Neural progenitor cell (in vitro differentiated cells): ENCODE results near the gene MAGEA8.
"Not testable (repeated sequence)": the region's sequence is repeated elsewhere in the genome, so short reads cannot be mapped to it uniquely, and the experiment has no call there.

Source experiments
- CTCF ChIP-seq: fragments of 200-600 bp; sonication (generic); IDR thresholded peaks from 2 replicates; pipeline ENCODE4 v1.5.1; 2017; ENCODE audit warnings: antibody characterized with exemption, mild to moderate bottlenecking
- EZH2 ChIP-seq: fragments of 200-600 bp; sonication (generic); IDR thresholded peaks from 2 replicates; pipeline ENCODE4 v1.6.1; 2017; ENCODE audit warnings: antibody characterized with exemption, mild to moderate bottlenecking, moderate library complexity

GRCh38 chrX:149932150-149932549 is 51.2 kb downstream of the MAGEA8 start:
- TF ChIP-seq CTCF, EZH2: not testable (repeated sequence)
